ENCODE data around the gene AKAP10. TPM values are rescaled to one million over a fixed set of nuclear protein-coding genes. Genes with fewer than 3 reads are reported as not detected.

The AKAP10 gene
- total and polyA plus RNA-seq, 10 of the 15 experiments (the other 5 are each of a cell fraction or from before 2014, with no cell fraction given): 4.3 to 23.7 (median 14.7) TPM

- Histone ChIP-seq H3K36me3 (ENCODE audit: control insufficient read depth in 2 of 2, insufficient read depth in 2 of 2, low read length in 1 of 2) (peaks cover 0 to 22% of the 10 kb centered on the region in 2 experiments), H3K27ac (ENCODE audit: control insufficient read depth, insufficient read depth) (no peak overlapping the region), H3K4me1 (ENCODE audit: control insufficient read depth, insufficient read depth, low read length) (no peaks in the 10 kb centered on the region), H3K9me3 (replicated peaks; ENCODE audit: control insufficient read depth, insufficient read depth, low read length) (no peaks in the 10 kb centered on the region), H3K4me2 (ENCODE audit: control insufficient read depth, insufficient read depth) (no peak overlapping the region), H2AFZ (ENCODE audit: control insufficient read depth, low read depth, low read length) (no peak overlapping the region), H3K27me3 (replicated peaks in 1 of 2; ENCODE audit: control insufficient read depth in 2 of 2, insufficient read depth in 2 of 2, low read length in 1 of 2) (no peaks in the 10 kb centered on the region), H3K79me2 (ENCODE audit: control insufficient read depth, insufficient read depth, low read length) (no peaks in the 10 kb centered on the region), H3K4me3 (no peak overlapping the region), H3K9ac (ENCODE audit: control insufficient read depth, insufficient read depth, low read length) (no peak overlapping the region), H4K20me1 (ENCODE audit: control insufficient read depth, insufficient read depth) (no peaks in the 10 kb centered on the region)
- TF ChIP-seq TARDBP (IDR thresholded peaks at IDR 0.05; ENCODE audit: borderline replicate concordance) (no peak), SIN3A (IDR thresholded peaks at IDR 0.05; ENCODE audit: low read depth, low read length) (no peak), NRF1 (conservative IDR thresholded peaks at IDR 0.05; ENCODE audit: low read depth, low read length) (no peak), CBX3 (IDR thresholded peaks at IDR 0.05; ENCODE audit: borderline replicate concordance, low read depth) (no peak), CREB1 (IDR thresholded peaks at IDR 0.05; ENCODE audit: low read depth) (no peak), ZBTB40 (IDR thresholded peaks at IDR 0.05; ENCODE audit: borderline replicate concordance) (no peak)
- intact Hi-C loops (cut with micrococcal nuclease; ENCODE audit: unreplicated experiment): no loop called here
- ATAC-seq: no peak
- POLR2A ChIA-PET: no interaction called here
- no TSS peak for BruUV-seq (replicated peaks)
- 95% methylated on average over 4 of the region's 4 CpGs for WGBS (ENCODE audit: insufficient coverage, insufficient replicate concordance, low lambda C conversion rate, missing lambda C conversion rate)
- RAD21 ChIA-PET (ENCODE audit: unreplicated experiment): no interaction called here
- SMC1A ChIA-PET (ENCODE audit: uncharacterized antibody, unreplicated experiment): no interaction called here
- CTCF ChIA-PET: interaction anchor here (0.6 kb wide), 1 partner anchor 751 kb away, joined by 3 read pairs; no protein-coding TSS in a partner anchor
- no peak for FAIRE-seq
- DNase-seq (ENCODE audit: low read depth, low spot score): no peak
- in situ Hi-C loops (cut with MboI): no loop called here
These were observed 49.3 kb downstream of the AKAP10 start for GRCh38 chr17:19928299-19928698.
